GM18951 (cell line): Measurements from ENCODE around the gene NPAS3.

Experiments
- POLR2A ChIP-seq: IDR thresholded peaks from 4 replicates; pipeline ENCODE4 v1.6.1; 2011; ENCODE audit warnings: mild to moderate bottlenecking; ENCODE audit not compliant: insufficient read length, insufficient read depth; ENCODE audit errors: extremely low read depth
- in situ Hi-C: fragments of 300-500 bp; cut with MboI; formaldehyde crosslinking; loops from one replicate; pipeline ENCODE4 v1.12.0; 2022; ENCODE audit warnings: low sequenced_read_pairs, mixed read lengths, inconsistent platforms; ENCODE audit not compliant: unreplicated experiment

Gene NPAS3

GRCh38 chr14:33257796-33258195 lies 319.1 kb downstream of the NPAS3 start:
- in situ Hi-C loops = no loop called here
- TF ChIP-seq POLR2A = no peak

- TF ChIP-seq POLR2A = no peak
- in situ Hi-C loops = no loop called here
These were observed 321.1 kb downstream of the NPAS3 start for GRCh38 chr14:33259764-33260163.

GRCh38 chr14:33271216-33271615 lies 332.5 kb downstream of the NPAS3 start:
- no peak for TF ChIP-seq POLR2A
- in situ Hi-C loops = no loop called here

GRCh38 chr14:33271891-33272290 lies 333.2 kb downstream of the NPAS3 start:
- no peak for TF ChIP-seq POLR2A
- in situ Hi-C loops = no loop called here

- in situ Hi-C loops = no loop called here
- no peak for TF ChIP-seq POLR2A
These were observed 335.3 kb downstream of the NPAS3 start for GRCh38 chr14:33273978-33274377.

- in situ Hi-C loops = no loop called here
- TF ChIP-seq POLR2A = no peak
These were observed 337.2 kb downstream of the NPAS3 start for GRCh38 chr14:33275879-33276278.

GRCh38 chr14:33279865-33280264 lies 341.2 kb downstream of the NPAS3 start:
- TF ChIP-seq POLR2A = no peak
- in situ Hi-C loops = no loop called here

- no peak for TF ChIP-seq POLR2A
- in situ Hi-C loops = no loop called here
These were observed 342.0 kb downstream of the NPAS3 start for GRCh38 chr14:33280646-33281045.

- TF ChIP-seq POLR2A = no peak
- in situ Hi-C loops = no loop called here
These were observed 343.9 kb downstream of the NPAS3 start for GRCh38 chr14:33282331-33283230.

GRCh38 chr14:33285902-33286700 lies 347.4 kb downstream of the NPAS3 start:
- TF ChIP-seq POLR2A = no peak
- in situ Hi-C loops = no loop called here

GRCh38 chr14:33287189-33287588 lies 348.5 kb downstream of the NPAS3 start:
- no peak for TF ChIP-seq POLR2A
- in situ Hi-C loops = no loop called here

GRCh38 chr14:33290641-33291040 lies 352.0 kb downstream of the NPAS3 start:
- in situ Hi-C loops = no loop called here
- no peak for TF ChIP-seq POLR2A

- no peak for TF ChIP-seq POLR2A
- in situ Hi-C loops = no loop called here
These were observed 352.9 kb downstream of the NPAS3 start for GRCh38 chr14:33291529-33292104.
